Karpas-422 (cell line): ENCODE data around the gene ZNF511. TPM values are rescaled to one million over a fixed set of nuclear protein-coding genes. Genes with fewer than 3 reads are reported as not detected.
A peak's percentile ranks its signal among the peaks of the same experiment; 100 is the strongest.
"Not testable (repeated sequence)": the region's sequence is repeated elsewhere in the genome, so short reads cannot be mapped to it uniquely, and the experiment has no call there.

Experiments
- DNase-seq: peaks from one replicate; pipeline ENCODE4 v3.0.0-alpha.2; 2015
- H2AFZ ChIP-seq: fragments of 200-600 bp; sonication (generic); 2 replicates; pipeline ENCODE4 v1.6.1; 2014; ENCODE audit warnings: antibody characterized with exemption, low read length, mixed read lengths
- H3K27ac ChIP-seq: fragments of 200-600 bp; sonication (generic); 2 replicates; pipeline ENCODE4 v1.5.1; 2014; ENCODE audit warnings: mild to moderate bottlenecking, low read length, moderate library complexity
- H3K27me3 ChIP-seq: fragments of 200-600 bp; sonication (generic); 2 replicates; pipeline ENCODE4 v1.6.1; 2014; ENCODE audit warnings: low read length, mixed read lengths
- H3K36me3 ChIP-seq: fragments of 200-600 bp; sonication (generic); 2 replicates; pipeline ENCODE4 v1.6.1; 2014; ENCODE audit warnings: low read length, mixed read lengths; ENCODE audit not compliant: insufficient read depth
- H3K4me1 ChIP-seq: fragments of 200-600 bp; sonication (generic); 2 replicates; pipeline ENCODE4 v1.6.1; 2014; ENCODE audit warnings: mild to moderate bottlenecking, low read length, mixed read lengths
- H3K4me2 ChIP-seq: fragments of 200-600 bp; sonication (generic); 2 replicates; pipeline ENCODE4 v1.6.1; 2014; ENCODE audit warnings: low read length, low read depth, mild to moderate bottlenecking; ENCODE audit not compliant: poor library complexity, severe bottlenecking
- H3K4me3 ChIP-seq: fragments of 200-600 bp; sonication (generic); 2 replicates; pipeline ENCODE4 v1.5.1; 2014; ENCODE audit warnings: mild to moderate bottlenecking, antibody characterized with exemption, low read length, mixed read lengths
- H3K79me2 ChIP-seq: fragments of 200-600 bp; sonication (generic); 2 replicates; pipeline ENCODE4 v1.6.1; 2014; ENCODE audit warnings: mild to moderate bottlenecking, low read length, mixed read lengths
- H3K9ac ChIP-seq: fragments of 200-600 bp; sonication (generic); 2 replicates; pipeline ENCODE4 v1.6.0; 2014; ENCODE audit warnings: low read length
- H3K9me2 ChIP-seq: fragments of 200-600 bp; sonication (generic), shearing (Covaris generic); replicated peaks from 2 replicates; pipeline ENCODE4 v1.6.0; 2014; ENCODE audit warnings: mild to moderate bottlenecking, low read length, moderate library complexity; ENCODE audit not compliant: insufficient read depth
- H3K9me3 ChIP-seq: fragments of 300-700, 200-600 bp; sonication (generic); 2 replicates; pipeline ENCODE4 v1.6.1; 2014; ENCODE audit warnings: low read length, mixed read lengths
- H4K20me1 ChIP-seq: fragments of 200-600 bp; sonication (generic); 2 replicates; pipeline ENCODE4 v1.6.1; 2014; ENCODE audit warnings: mild to moderate bottlenecking, antibody characterized with exemption, low read length, low read depth; ENCODE audit not compliant: insufficient read depth
- total RNA-seq: library from RNA; depleted of rRNA; stranded (reverse); fragments of >200 nt; shearing (Covaris generic); gene quantifications from 2 replicates; pipeline ENCODE4 v1.2.3, GENCODE V29; 2014; ENCODE audit warnings: low replicate concordance

ZNF511 gene
- total RNA-seq, 1 experiment from 2014 or later = 14.0 TPM

GRCh38 chr10:133316732-133317131 lies 8.0 kb downstream of the ZNF511 start:
- Histone ChIP-seq H3K79me2 (no peaks in the 10 kb centered on the region), H2AFZ (no peak overlapping the region), H3K27me3 (no peaks in the 10 kb centered on the region), H3K4me2 (no peak overlapping the region), H3K4me1 (peaks cover 3% of the 10 kb centered on the region; the same call in 1 of the 2 replicates), H4K20me1 (no peaks in the 10 kb centered on the region), H3K36me3 (no peaks in the 10 kb centered on the region), H3K9me2 (no peaks in the 10 kb centered on the region), H3K9ac (no peak overlapping the region), H3K27ac (no peak overlapping the region), H3K4me3 (no peak overlapping the region), H3K9me3 (no peaks in the 10 kb centered on the region)
- no peak for DNase-seq

- Histone ChIP-seq H3K27me3 (no peaks in the 10 kb centered on the region), H3K79me2 (no peaks in the 10 kb centered on the region), H3K9me3 (no peaks in the 10 kb centered on the region), H4K20me1 (no peaks in the 10 kb centered on the region), H3K9ac (peak overlapping the region; percentile 62), H3K36me3 (no peaks in the 10 kb centered on the region), H3K4me1 (peaks cover 3% of the 10 kb centered on the region; the same call in 1 of the 2 replicates), H3K9me2 (no peaks in the 10 kb centered on the region), H3K27ac (no peak overlapping the region), H3K4me2 (peak overlapping the region; percentile 67), H3K4me3 (peak overlapping the region; percentile 58; the same call in 1 of the 2 replicates), H2AFZ (peak overlapping the region; percentile 50; the same call in 1 of the 2 replicates)
- DNase-seq = peak; percentile 91
These were observed 9.9 kb downstream of the ZNF511 start for GRCh38 chr10:133318494-133319127.

- not testable (repeated sequence) for H4K20me1 ChIP-seq, H3K36me3 ChIP-seq, H3K79me2 ChIP-seq, H3K4me3 ChIP-seq, H3K27me3 ChIP-seq, H3K9me2 ChIP-seq, H3K4me2 ChIP-seq, H2AFZ ChIP-seq, H3K9me3 ChIP-seq, H3K4me1 ChIP-seq, H3K9ac ChIP-seq, H3K27ac ChIP-seq
- peak; percentile 63 for DNase-seq
These were observed 12.2 kb downstream of the ZNF511 start for GRCh38 chr10:133320852-133321422.

- H4K20me1 ChIP-seq, H3K27ac ChIP-seq, H3K9me2 ChIP-seq, H3K79me2 ChIP-seq, H3K9ac ChIP-seq, H2AFZ ChIP-seq, DNase-seq, H3K36me3 ChIP-seq, H3K4me3 ChIP-seq, H3K4me2 ChIP-seq, H3K9me3 ChIP-seq, H3K27me3 ChIP-seq: not testable (repeated sequence)
- H3K4me1 ChIP-seq = peaks cover 15% of the 10 kb centered on the region
These were observed 13.5 kb downstream of the ZNF511 start for GRCh38 chr10:133322064-133322709.

- Histone ChIP-seq H3K9me3 (no peaks in the 10 kb centered on the region), H3K9me2 (no peaks in the 10 kb centered on the region), H4K20me1 (no peaks in the 10 kb centered on the region; the same call in 1 of the 2 replicates), H3K27me3 (no peaks in the 10 kb centered on the region), H2AFZ (no peak overlapping the region), H3K4me1 (peaks cover 19% of the 10 kb centered on the region), H3K27ac (no peak overlapping the region), H3K4me2 (peak overlapping the region; percentile 56), H3K4me3 (no peak overlapping the region), H3K36me3 (no peaks in the 10 kb centered on the region), H3K79me2 (no peaks in the 10 kb centered on the region), H3K9ac (no peak overlapping the region)
- DNase-seq = peak; percentile 84
These were observed 15.6 kb downstream of the ZNF511 start for GRCh38 chr10:133324198-133324792.

GRCh38 chr10:133324857-133325260 lies 16.1 kb downstream of the ZNF511 start:
- Histone ChIP-seq H2AFZ (0 out of 2 replicates have a peak overlapping the region, but pooled peaks have one; percentile 21), H3K9ac (peak overlapping the region; percentile 52)

GRCh38 chr10:133325440-133326222 lies 16.9 kb downstream of the ZNF511 start:
- no peaks in the 10 kb centered on the region for H3K27me3 ChIP-seq
- H3K4me1 ChIP-seq = peaks cover 26% of the 10 kb centered on the region
- no peaks in the 10 kb centered on the region for H3K9me2 ChIP-seq
- H2AFZ ChIP-seq = no peak overlapping the region
- H3K36me3 ChIP-seq = no peaks in the 10 kb centered on the region
- DNase-seq = no peak
- peak overlapping the region; percentile 56 for H3K4me2 ChIP-seq
- H3K9ac ChIP-seq = 0 out of 2 replicates have a peak overlapping the region, but pooled peaks have one; percentile 52
- H3K4me3 ChIP-seq = no peak overlapping the region; the same call in 1 of the 2 replicates
- no peak overlapping the region for H3K27ac ChIP-seq
- H3K9me3 ChIP-seq = no peaks in the 10 kb centered on the region
- H4K20me1 ChIP-seq = no peaks in the 10 kb centered on the region; the same call in 1 of the 2 replicates
- H3K79me2 ChIP-seq = no peaks in the 10 kb centered on the region

More at GRCh38 chr10:133324857-133325260, 16.1 kb downstream of the ZNF511 start:
- Histone ChIP-seq H3K4me2 (peak overlapping the region; percentile 56), H3K9me3 (no peaks in the 10 kb centered on the region), H3K27me3 (no peaks in the 10 kb centered on the region), H3K27ac (no peak overlapping the region), H3K4me1 (peaks cover 24% of the 10 kb centered on the region), H3K36me3 (no peaks in the 10 kb centered on the region), H4K20me1 (no peaks in the 10 kb centered on the region; the same call in 1 of the 2 replicates), H3K79me2 (no peaks in the 10 kb centered on the region), H3K4me3 (peak overlapping the region; percentile 29; the same call in 1 of the 2 replicates), H3K9me2 (no peaks in the 10 kb centered on the region)
- no peak for DNase-seq
